GM23338 (cell line): Measurements from ENCODE around the gene DMD. TPM values are rescaled to one million over a fixed set of nuclear protein-coding genes. Genes with fewer than 3 reads are reported as not detected.
A peak's percentile ranks its signal among the peaks of the same experiment; 100 is the strongest.

ENCODE experiments used
- ATAC-seq: fragments of 200-7000 bp; cut with Tn5 transposase; 3 replicates; pipeline ENCODE4 v1.9.1; 2020
- DNase-seq: peaks from one replicate; pipeline ENCODE4 v3.0.0-alpha.2; 2015; ENCODE audit warnings: low spot score
- H2AFZ ChIP-seq: fragments of 200-600 bp; sonication (generic); 2 replicates; pipeline ENCODE4 v1.8.0; 2016; ENCODE audit warnings: antibody characterized with exemption, mild to moderate bottlenecking, moderate library complexity
- H3F3A ChIP-seq: fragments of 200-600 bp; sonication (generic); replicated peaks from 2 replicates; pipeline ENCODE4 v1.8.0; 2017; ENCODE audit warnings: antibody characterized with exemption, mixed run types, low read depth
- H3K27ac ChIP-seq: fragments of 200-600 bp; sonication (generic); 2 replicates; pipeline ENCODE4 v1.6.1; 2016; ENCODE audit warnings: low read depth
- H3K27me3 ChIP-seq: fragments of 200-600 bp; sonication (generic); 2 replicates; pipeline ENCODE4 v1.8.0; 2016; ENCODE audit warnings: mild to moderate bottlenecking, mixed run types, moderate library complexity; ENCODE audit not compliant: insufficient read depth
- H3K36me3 ChIP-seq: fragments of 200-600 bp; sonication (generic); 2 replicates; pipeline ENCODE4 v1.8.0; 2016; ENCODE audit warnings: mild to moderate bottlenecking; ENCODE audit not compliant: insufficient read depth
- H3K4me1 ChIP-seq: fragments of 200-600 bp; sonication (generic); 2 replicates; pipeline ENCODE4 v1.8.0; 2016; ENCODE audit warnings: mild to moderate bottlenecking, moderate library complexity; ENCODE audit not compliant: insufficient read depth
- H3K4me2 ChIP-seq: fragments of 200-600 bp; sonication (generic); 2 replicates; pipeline ENCODE4 v1.7.1; 2017; ENCODE audit warnings: mixed run types
- H3K4me3 ChIP-seq: fragments of 200-600 bp; sonication (generic); 2 replicates; pipeline ENCODE4 v1.6.1; 2016; ENCODE audit warnings: mixed run types
- H3K79me2 ChIP-seq: fragments of 200-600 bp; sonication (generic); replicated peaks from 2 replicates; pipeline ENCODE4 v1.8.0; 2017; ENCODE audit warnings: mild to moderate bottlenecking; ENCODE audit not compliant: insufficient read depth
- H3K9me2 ChIP-seq: fragments of 200-600 bp; sonication (generic); 2 replicates; pipeline ENCODE4 v1.8.0; 2017; ENCODE audit not compliant: insufficient read depth
- H4K20me1 ChIP-seq: fragments of 200-600 bp; sonication (generic); replicated peaks from 2 replicates; pipeline ENCODE4 v1.8.0; 2017; ENCODE audit warnings: mild to moderate bottlenecking; ENCODE audit not compliant: insufficient read depth
- H3K27ac Mint-ChIP-seq: 2 replicates; pipeline ENCODE4 v1.8.0; 2020; ENCODE audit warnings: inconsistent platforms, mild to moderate bottlenecking, moderate library complexity, mixed read lengths
- H3K27me3 Mint-ChIP-seq: 3 replicates; pipeline ENCODE4 v1.8.0; 2022; ENCODE audit warnings: low read depth, mild to moderate bottlenecking, moderate library complexity, mixed read lengths, inconsistent platforms; ENCODE audit not compliant: insufficient read depth, poor library complexity
- H3K36me3 Mint-ChIP-seq: 3 replicates; pipeline ENCODE4 v1.8.0; 2021; ENCODE audit warnings: low read depth, mild to moderate bottlenecking, inconsistent platforms, moderate library complexity, mixed read lengths
- H3K4me1 Mint-ChIP-seq: 3 replicates; pipeline ENCODE4 v1.8.0; 2020; ENCODE audit warnings: mild to moderate bottlenecking, inconsistent platforms, mixed read lengths
- H3K4me3 Mint-ChIP-seq: 3 replicates; pipeline ENCODE4 v1.8.0; 2021; ENCODE audit warnings: moderate library complexity, mild to moderate bottlenecking, inconsistent platforms, mixed read lengths
- H3K9me3 Mint-ChIP-seq: 3 replicates; pipeline ENCODE4 v1.8.0; 2020; ENCODE audit warnings: moderate library complexity, mild to moderate bottlenecking, inconsistent platforms, mixed read lengths
- CREB1 ChIP-seq: fragments of 250-450 bp; sonication (Bioruptor Pico); IDR thresholded peaks from 2 replicates; pipeline ENCODE4 v1.5.0; 2020; ENCODE audit warnings: low read depth, mild to moderate bottlenecking, moderate library complexity
- CTCF ChIP-seq, 2 experiments: fragments of 200-600 bp in 1 of 2; sonication (generic) in 1 of 2; conservative IDR thresholded peaks; 2 replicates each; pipeline versions ENCODE4 v1.5.1 to v1.6.1; 2016 to 2017; ENCODE audit warnings: antibody characterized with exemption in 2 of 2, low read depth in 2 of 2, mild to moderate bottlenecking in 2 of 2, moderate library complexity in 1 of 2
- ETS1 ChIP-seq: IDR thresholded peaks from 2 replicates; pipeline ENCODE4 v1.6.1; 2016; ENCODE audit warnings: antibody characterized with exemption
- EZH2 ChIP-seq: fragments of 200-600 bp; sonication (generic); IDR thresholded peaks from one replicate; pipeline ENCODE4 v1.8.0; 2017; ENCODE audit warnings: antibody characterized with exemption, mild to moderate bottlenecking, low read depth; ENCODE audit not compliant: unreplicated experiment
- EZH2phosphoT487 ChIP-seq: fragments of 200-600 bp; sonication (generic); IDR thresholded peaks from one replicate; pipeline ENCODE4 v1.8.1; 2018; ENCODE audit warnings: antibody characterized with exemption; ENCODE audit not compliant: unreplicated experiment
- JUNB ChIP-seq: IDR thresholded peaks from one replicate; pipeline ENCODE4 v1.6.1; 2016; ENCODE audit warnings: antibody characterized with exemption; ENCODE audit not compliant: unreplicated experiment
- POLR2AphosphoS5 ChIP-seq: IDR thresholded peaks from 2 replicates; pipeline ENCODE4 v1.6.1; 2016; ENCODE audit warnings: antibody characterized with exemption, low read depth
- REST ChIP-seq: IDR thresholded peaks from one replicate; pipeline ENCODE4 v1.6.1; 2018; ENCODE audit warnings: antibody characterized with exemption; ENCODE audit not compliant: unreplicated experiment
- STAT1 ChIP-seq: IDR thresholded peaks from one replicate; pipeline ENCODE4 v1.6.1; 2016; ENCODE audit warnings: antibody characterized with exemption; ENCODE audit not compliant: unreplicated experiment
- ZNF114 ChIP-seq: fragments of 250-450 bp; sonication (Bioruptor Pico); IDR thresholded peaks from 2 replicates; pipeline ENCODE4 v1.5.0; 2020; ENCODE audit warnings: mild to moderate bottlenecking, moderate library complexity
- ZNF331 ChIP-seq: fragments of 250-450 bp; sonication (Bioruptor Pico); IDR thresholded peaks from 2 replicates; pipeline ENCODE4 v1.5.0; 2020; ENCODE audit warnings: low read depth, mild to moderate bottlenecking, moderate library complexity
- polyA plus RNA-seq: library from polyadenylated mRNA; unstranded; fragments of >200 nt; fragmentation: Nextera tagmentation; extraction: Ambion mirVana; gene quantifications from 2 replicates; pipeline ENCODE4 v1.2.1, GENCODE V29; 2016
- total RNA-seq: library from RNA; depleted of rRNA; stranded (reverse); fragments of >200 nt; shearing (Covaris generic); gene quantifications from 2 replicates; pipeline ENCODE4 v1.2.3, GENCODE V29; 2014

The DMD gene
- total and polyA plus RNA-seq, 2 experiments from 2014 or later = 4.5 to 7.6 TPM

DNA sequence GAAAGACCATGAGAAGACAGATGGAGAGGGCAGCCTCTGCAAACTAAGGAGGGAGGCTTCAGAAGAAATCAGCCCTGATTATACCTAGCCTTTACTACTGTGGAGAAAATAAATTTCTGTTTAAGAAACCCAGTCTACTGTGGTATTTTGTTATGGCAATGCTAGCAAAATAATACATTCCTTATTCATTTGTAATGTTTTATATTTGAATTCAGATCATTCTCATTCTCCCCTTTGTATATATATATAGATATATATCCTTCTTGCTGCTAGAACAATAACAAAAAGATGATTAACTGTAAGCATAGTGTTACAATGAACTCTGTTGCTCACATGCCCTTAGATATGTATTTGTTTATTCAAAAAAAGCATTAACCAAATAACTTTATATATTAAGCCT lies 22.5 kb downstream of the DMD start (continued):
- TF ChIP-seq CTCF (conservative IDR thresholded peaks at IDR 0.05; ENCODE audit: low read depth in 2 of 2) (no peak), JUNB (no peak), EZH2phosphoT487 (no peak), CREB1 (CRISPR knock-in tag) (no peak), ZNF114 (CRISPR knock-in tag) (no peak), ETS1 (no peak)

DNA sequence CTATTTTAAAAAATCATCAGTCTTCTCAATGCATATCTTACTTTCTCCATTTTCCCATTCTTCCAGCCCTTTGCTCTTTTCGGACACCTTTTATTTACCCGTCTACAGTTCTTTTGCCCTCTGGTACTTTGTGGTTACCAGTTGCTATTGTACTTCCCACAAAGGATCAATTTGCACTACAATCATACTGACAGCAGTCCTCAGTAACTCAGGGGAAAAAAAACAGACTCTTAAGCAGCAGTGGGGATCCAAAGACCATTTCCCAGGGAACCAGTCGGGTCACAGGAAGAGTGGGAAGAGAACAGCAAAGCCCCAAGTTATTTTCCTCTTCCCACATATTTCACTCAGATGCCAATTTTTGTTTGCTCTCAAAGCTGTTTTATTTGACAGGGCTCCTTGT lies 23.1 kb downstream of the DMD start:
- no peaks in the 10 kb centered on the region for H3K79me2 ChIP-seq
- peaks cover 3% of the 10 kb centered on the region for H3K27me3 Mint-ChIP-seq
- peaks cover 29% of the 10 kb centered on the region for H3K27me3 ChIP-seq
- H3K36me3 Mint-ChIP-seq = no peaks in the 10 kb centered on the region
- peak; percentile 96 for ATAC-seq
- no peak overlapping the region for H3K27ac Mint-ChIP-seq
- H3K4me3 Mint-ChIP-seq = peak overlapping the region; percentile 22; the same call in 1 of the 3 replicates
- peak; percentile 57 for DNase-seq
- peaks cover 30% of the 10 kb centered on the region for H3K4me1 Mint-ChIP-seq
- H3F3A ChIP-seq = no peaks in the 10 kb centered on the region
- H3K27ac ChIP-seq = no peak overlapping the region
- H3K4me2 ChIP-seq = peak overlapping the region; percentile 45
- no peaks in the 10 kb centered on the region for H4K20me1 ChIP-seq
- no peaks in the 10 kb centered on the region for H3K9me2 ChIP-seq
- no peaks in the 10 kb centered on the region for H3K36me3 ChIP-seq
- H3K4me3 ChIP-seq = no peak overlapping the region
- H3K4me1 ChIP-seq = peaks cover 21% of the 10 kb centered on the region
- no peaks in the 10 kb centered on the region for H3K9me3 Mint-ChIP-seq
- H2AFZ ChIP-seq = no peak overlapping the region
- TF ChIP-seq REST (no peak), ZNF331 (CRISPR knock-in tag) (no peak), CREB1 (CRISPR knock-in tag) (no peak), POLR2AphosphoS5 (no peak), CTCF (conservative IDR thresholded peaks at IDR 0.05; ENCODE audit: low read depth in 2 of 2) (no peak), JUNB (no peak), ZNF114 (CRISPR knock-in tag) (no peak), EZH2 (no peak), STAT1 (no peak)
